Keratinocyte (primary cell): ENCODE results near the gene CLTC.

Source experiments
- CTCF ChIP-seq, 3 experiments: IDR thresholded peaks in 1 of 3; conservative IDR thresholded peaks in 1 of 3; optimal IDR thresholded peaks in 1 of 3; 2 replicates in 2 of 3; 3 replicates in 1 of 3; pipeline versions ENCODE3 to v1.5.1; 2011; ENCODE audit warnings: low read length in 3 of 3, mild to moderate bottlenecking in 3 of 3, moderate library complexity in 2 of 3, control low read depth in 1 of 3, inconsistent platforms in 1 of 3; ENCODE audit not compliant: insufficient read depth in 2 of 3; ENCODE audit errors: extremely low read depth in 1 of 3
- EZH2 ChIP-seq: IDR thresholded peaks from one replicate; pipeline ENCODE4 v1.6.1; 2012; ENCODE audit warnings: inconsistent platforms, mild to moderate bottlenecking, low read length, moderate library complexity

GRCh38 chr17:59637611-59638310, 18.1 kb downstream of the CLTC start:
- no peak for TF ChIP-seq CTCF (optimal IDR thresholded peaks at IDR 0.05 in 1 of 3, IDR thresholded peaks at IDR 0.05 in 1 of 3, conservative IDR thresholded peaks at IDR 0.05 in 1 of 3; ENCODE audit: extremely low read depth in 1 of 3, insufficient read depth in 2 of 3, low read length in 3 of 3)
- no peak for TF ChIP-seq EZH2
